ENCODE measurements around the gene DDX53. TPM values are rescaled to one million over a fixed set of nuclear protein-coding genes. Genes with fewer than 3 reads are reported as not detected.

DDX53 gene
- total RNA-seq, 2 donors from 2014 or later = not detected

DNA sequence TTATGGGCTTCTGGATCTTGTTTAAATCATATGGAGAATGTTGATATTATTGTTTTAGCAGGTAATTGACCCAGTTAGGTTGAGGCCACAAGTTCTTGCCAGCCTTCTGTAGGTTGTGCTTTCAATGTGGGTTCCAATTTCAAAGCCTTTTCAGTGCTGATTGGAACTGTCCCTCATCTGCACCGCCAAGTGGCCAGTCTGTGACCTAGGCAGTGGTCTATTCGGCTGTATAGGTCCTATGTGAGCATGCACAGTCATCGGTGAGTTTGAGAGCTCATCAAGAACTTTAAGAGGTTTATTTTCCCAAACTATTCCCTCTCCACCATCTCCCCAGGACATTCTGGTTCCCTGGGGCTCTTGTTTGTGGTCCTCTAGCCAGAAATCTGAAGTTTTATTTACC, 35.7 kb downstream of the DDX53 start:
- Histone ChIP-seq H3K9me3 (no peaks in the 10 kb centered on the region), H3K27ac (no peak overlapping the region), H3K36me3 (replicated peaks in 1 of 2; ENCODE audit: insufficient read depth in 1 of 2, low read depth in 2 of 2) (no peaks in the 10 kb centered on the region), H3K4me3 (no peak overlapping the region), H3K4me1 (no peaks in the 10 kb centered on the region), H3K27me3 (no peaks in the 10 kb centered on the region)
- intact Hi-C loops (cut with DNase I) = no loop called here
- 41 to 68% methylated on average over 3 of the region's 3 CpGs for WGBS, 2 donors
- TF ChIP-seq, protein P1, sequence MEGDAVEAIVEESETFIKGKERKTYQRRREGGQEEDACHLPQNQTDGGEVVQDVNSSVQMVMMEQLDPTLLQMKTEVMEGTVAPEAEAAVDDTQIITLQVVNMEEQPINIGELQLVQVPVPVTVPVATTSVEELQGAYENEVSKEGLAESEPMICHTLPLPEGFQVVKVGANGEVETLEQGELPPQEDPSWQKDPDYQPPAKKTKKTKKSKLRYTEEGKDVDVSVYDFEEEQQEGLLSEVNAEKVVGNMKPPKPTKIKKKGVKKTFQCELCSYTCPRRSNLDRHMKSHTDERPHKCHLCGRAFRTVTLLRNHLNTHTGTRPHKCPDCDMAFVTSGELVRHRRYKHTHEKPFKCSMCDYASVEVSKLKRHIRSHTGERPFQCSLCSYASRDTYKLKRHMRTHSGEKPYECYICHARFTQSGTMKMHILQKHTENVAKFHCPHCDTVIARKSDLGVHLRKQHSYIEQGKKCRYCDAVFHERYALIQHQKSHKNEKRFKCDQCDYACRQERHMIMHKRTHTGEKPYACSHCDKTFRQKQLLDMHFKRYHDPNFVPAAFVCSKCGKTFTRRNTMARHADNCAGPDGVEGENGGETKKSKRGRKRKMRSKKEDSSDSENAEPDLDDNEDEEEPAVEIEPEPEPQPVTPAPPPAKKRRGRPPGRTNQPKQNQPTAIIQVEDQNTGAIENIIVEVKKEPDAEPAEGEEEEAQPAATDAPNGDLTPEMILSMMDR (IDR thresholded peaks at IDR 0.05) = no peak
- TF ChIP-seq POLR2A (IDR thresholded peaks at IDR 0.05) = no peak
- DNase-seq (no peak), ATAC-seq (no peak)

- ATAC-seq (no peak), DNase-seq (no peak)
- H3K4me1 ChIP-seq = no peaks in the 10 kb centered on the region
- no peaks in the 10 kb centered on the region for H3K36me3 ChIP-seq (replicated peaks in 1 of 2; ENCODE audit: insufficient read depth in 1 of 2, low read depth in 2 of 2)
- H3K27ac ChIP-seq = no peak overlapping the region
- no peaks in the 10 kb centered on the region for H3K27me3 ChIP-seq
- WGBS, 2 donors = 30 to 51% methylated on average over 2 of the region's 2 CpGs
- TF ChIP-seq, protein P1 (IDR thresholded peaks at IDR 0.05) = no peak
- TF ChIP-seq POLR2A (IDR thresholded peaks at IDR 0.05) = no peak
- H3K9me3 ChIP-seq = no peaks in the 10 kb centered on the region
- intact Hi-C loops (cut with DNase I) = no loop called here
- no peak overlapping the region for H3K4me3 ChIP-seq
Measured at GRCh38 chrX:23046443-23046842, 46.7 kb downstream of the DDX53 start.

DNA sequence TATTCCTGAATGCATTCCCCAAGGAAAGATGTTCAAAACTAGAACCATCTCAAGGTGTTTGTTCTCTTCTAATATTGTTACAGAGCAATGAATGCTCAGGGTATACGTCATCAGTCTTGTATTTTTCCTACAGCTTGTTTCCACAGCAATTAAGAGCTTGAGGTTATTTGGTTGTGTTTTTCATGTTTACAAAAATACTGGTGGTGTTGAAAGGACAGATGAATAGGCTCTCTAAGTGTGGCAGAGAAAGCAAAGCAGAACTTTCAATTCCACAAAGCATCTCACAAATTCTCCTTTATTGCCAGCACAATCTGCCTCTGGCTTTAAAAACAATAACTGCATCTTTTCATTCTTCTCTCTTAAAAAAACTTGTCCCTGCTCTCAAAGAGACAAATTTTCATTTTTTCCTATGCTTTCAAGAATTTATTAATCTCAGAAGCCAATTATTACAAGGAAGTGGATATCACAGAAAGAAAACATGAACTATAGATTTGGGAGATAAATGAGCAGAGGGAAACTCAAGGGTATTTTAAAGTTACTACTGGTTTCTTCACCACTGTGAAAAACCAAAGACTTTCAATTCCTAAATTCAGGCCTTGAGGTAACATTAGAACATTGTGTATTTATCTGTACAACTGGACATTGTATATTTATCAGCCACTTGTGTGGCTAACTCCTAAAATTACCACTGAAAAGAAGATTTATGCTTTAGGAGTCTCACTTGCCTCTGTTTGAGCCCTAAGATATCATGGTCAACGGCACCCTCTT, 49.2 kb downstream of the DDX53 start:
- 77 to 79% methylated on average over 2 of the region's 2 CpGs for WGBS, 2 donors
- DNase-seq = no peak
- TF ChIP-seq, protein P1 (IDR thresholded peaks at IDR 0.05) = no peak
- TF ChIP-seq POLR2A (IDR thresholded peaks at IDR 0.05) = no peak
- H3K9me3 ChIP-seq = no peaks in the 10 kb centered on the region
- H3K36me3 ChIP-seq (replicated peaks in 1 of 2; ENCODE audit: insufficient read depth in 1 of 2, low read depth in 2 of 2) = no peaks in the 10 kb centered on the region
- H3K27me3 ChIP-seq = no peaks in the 10 kb centered on the region
- H3K27ac ChIP-seq = no peak overlapping the region
- ATAC-seq = no peak
- no peaks in the 10 kb centered on the region for H3K4me1 ChIP-seq
- H3K4me3 ChIP-seq = no peak overlapping the region
- intact Hi-C loops (cut with DNase I) = no loop called here

DNA sequence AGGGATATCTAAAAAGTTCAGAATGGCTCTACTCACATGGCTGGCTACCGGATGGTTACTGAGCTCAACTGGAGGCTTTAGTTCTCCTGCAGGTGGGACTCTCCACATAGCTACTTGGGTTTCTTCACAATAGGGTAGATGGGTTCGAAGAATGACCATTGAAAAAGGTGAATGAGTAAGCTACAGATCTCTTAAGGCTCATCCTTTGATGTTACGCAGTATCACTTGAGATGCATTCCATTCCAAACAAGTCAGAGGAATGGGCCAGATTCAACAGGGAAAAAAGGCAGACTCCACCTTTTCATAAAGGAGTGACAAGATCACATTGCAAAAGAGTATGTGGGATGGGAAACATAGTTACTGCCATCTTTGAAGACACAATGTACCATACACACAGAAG, 52.6 kb downstream of the DDX53 start:
- ATAC-seq = no peak

More for the DNA sequence above, 52.6 kb downstream of the DDX53 start:
- Histone ChIP-seq H3K4me1 (no peaks in the 10 kb centered on the region), H3K9me3 (no peaks in the 10 kb centered on the region), H3K27ac (no peak overlapping the region), H3K27me3 (no peaks in the 10 kb centered on the region), H3K36me3 (replicated peaks in 1 of 2; ENCODE audit: insufficient read depth in 1 of 2, low read depth in 2 of 2) (no peaks in the 10 kb centered on the region), H3K4me3 (no peak overlapping the region)
- DNase-seq = no peak
- WGBS, 2 donors = 56 to 85% methylated on average over 3 of the region's 3 CpGs
- intact Hi-C loops (cut with DNase I) = no loop called here
- TF ChIP-seq, protein P1 (IDR thresholded peaks at IDR 0.05) = no peak
- no peak for TF ChIP-seq POLR2A (IDR thresholded peaks at IDR 0.05)

Data from body of pancreas (tissue), 4 donors.